ENCODE data around the gene SLC6A19. TPM values are rescaled to one million over a fixed set of nuclear protein-coding genes. Genes with fewer than 3 reads are reported as not detected.

Gene SLC6A19
- total and polyA plus RNA-seq, 2 of the 13 experiments (the other 11 are each of a cell fraction or from before 2014, with no cell fraction given), result 0.02 TPM; not detected in 1

DNA sequence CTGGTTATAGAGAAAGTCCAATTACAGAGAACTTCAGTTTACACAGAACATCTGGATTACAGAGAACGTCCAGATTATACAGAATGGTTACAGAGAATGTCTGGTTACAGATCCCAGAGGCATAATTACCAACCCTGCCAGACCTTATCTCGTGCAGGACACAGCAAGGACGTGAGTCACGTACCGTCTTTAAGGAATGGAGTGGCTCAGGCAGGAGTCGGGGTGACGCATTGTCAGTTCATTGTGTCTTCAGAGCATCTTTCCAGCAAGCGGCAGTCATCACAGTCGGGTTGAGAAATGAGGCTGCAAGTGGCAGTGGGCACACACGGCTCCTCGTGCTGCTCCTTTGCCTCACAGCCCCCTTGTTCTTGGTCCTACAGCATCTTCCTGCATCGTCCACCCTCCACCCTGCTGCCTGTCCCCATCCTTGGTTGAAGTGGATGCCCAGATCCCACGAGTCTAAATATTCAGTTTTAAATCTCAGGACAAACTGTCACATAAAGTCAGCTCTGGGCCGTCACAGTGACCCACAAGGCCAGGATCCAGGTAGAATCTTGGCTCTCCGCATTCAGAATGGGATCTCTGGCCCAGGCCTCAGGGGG lies 30.0 kb upstream of the SLC6A19 start:
- no peaks in the 10 kb centered on the region for H4K20me1 ChIP-seq (ENCODE audit: insufficient read depth, low read length)
- CTCF ChIA-PET (ENCODE audit: low intra/inter-chr PET ratio, low total read pairs), result no interaction called here
- 28% methylated on average over 10 of the region's 15 CpGs for WGBS (ENCODE audit: low lambda C conversion rate)
- in situ Hi-C loops (cut with HindIII; ENCODE audit: extremely low pct_ligation_motif_present, low pct_unique_long_range_greater_than_20kb), result loop anchor here (5.0 to 10.0 kb wide), 2 partner anchors 66 to 473 kb away; no protein-coding TSS in a partner anchor
- no peak for ATAC-seq
- no TSS peak for BruUV-seq (replicated peaks)
- no peak overlapping the region for H2AFZ ChIP-seq (ENCODE audit: low read length)
- no peaks in the 10 kb centered on the region for H3K9me3 ChIP-seq (ENCODE audit: low read length)
- peaks cover 0 to 18% of the 10 kb centered on the region in 2 experiments; a peak in 3 of 5 replicates for H3K27me3 ChIP-seq (ENCODE audit: control insufficient read depth in 1 of 2, insufficient read depth in 2 of 2, low read length in 2 of 2)
- no peak overlapping the region for H3K9ac ChIP-seq (ENCODE audit: insufficient read depth, low read depth, low read length)
- TF ChIP-seq CBX1 (IDR thresholded peaks at IDR 0.05; ENCODE audit: low read depth) (no peak), ARID4A (CRISPR knock-in tag; IDR thresholded peaks at IDR 0.05; ENCODE audit: borderline replicate concordance) (no peak), MTERF4 (CRISPR knock-in tag; IDR thresholded peaks at IDR 0.05) (no peak)
- H3K4me2 ChIP-seq (ENCODE audit: low read depth, low read length), result no peak overlapping the region
- FAIRE-seq, result no peak
- H3K4me1 ChIP-seq (ENCODE audit: insufficient read depth, low read length), result peaks cover 36% of the 10 kb centered on the region
- POLR2A ChIA-PET, result no interaction called here
- H3K4me3 ChIP-seq (replicated peaks in 1 of 3; ENCODE audit: insufficient read depth in 1 of 3, low read depth in 2 of 3, low read length in 3 of 3), result no peak overlapping the region
- no peak for DNase-seq (ENCODE audit: low spot score)
- intact Hi-C loops (cut with micrococcal nuclease; ENCODE audit: unreplicated experiment), result no loop called here
- no peaks in the 10 kb centered on the region for H3K79me2 ChIP-seq (ENCODE audit: insufficient read depth, low read length)
- no peaks in the 10 kb centered on the region for H3K36me3 ChIP-seq (replicated peaks in 1 of 2; ENCODE audit: control insufficient read depth in 1 of 2, insufficient read depth in 2 of 2, low read length in 2 of 2)
- H3K27ac ChIP-seq (ENCODE audit: extremely low read length, insufficient read depth, low read length), result no peak overlapping the region

Measured in HepG2 (cell line).